C1 segment of cervical spinal cord (tissue), 14 donors: Measurements from ENCODE around the gene EFCAB8.

ENCODE experiments used
- DNase-seq, 14 donors: peaks; one replicate each; lab custom pipeline; 2025; lab: John Stamatoyannopoulos, UW

Gene EFCAB8

GRCh38 chr20:32858701-32859372 is at the start of gene EFCAB8:
Gene EFCAB8 (plus strand): TSS chr20:32858923. CDS start chr20:32863793, 4,870 bp downstream.
- no peak for DNase-seq

- no peak for DNase-seq
Measured at GRCh38 chr20:32809907-32810306, 48.8 kb upstream of the EFCAB8 start.

GRCh38 chr20:32810941-32811340 is 47.8 kb upstream of the EFCAB8 start:
- no peak for DNase-seq

GRCh38 chr20:32811886-32812285 is 46.8 kb upstream of the EFCAB8 start:
- no peak for DNase-seq

GRCh38 chr20:32819992-32820697 is 38.6 kb upstream of the EFCAB8 start:
- DNase-seq, result peak in 5 of 14 donors; percentile 26 to 87 (median 78)

- DNase-seq, result peak in 3 of 14 donors; percentile 34 to 36 (median 34)
Measured at GRCh38 chr20:32820698-32821377, 37.9 kb upstream of the EFCAB8 start.

- DNase-seq, result no peak
Measured at GRCh38 chr20:32822225-32822624, 36.5 kb upstream of the EFCAB8 start.

- DNase-seq, result no peak
Measured at GRCh38 chr20:32823078-32823477, 35.6 kb upstream of the EFCAB8 start.

- DNase-seq, result no peak
Measured at GRCh38 chr20:32823737-32824588, 34.8 kb upstream of the EFCAB8 start.

- DNase-seq, result no peak
Measured at GRCh38 chr20:32828029-32828680, 30.6 kb upstream of the EFCAB8 start.

- DNase-seq, result peak in 1 of 14 donors; percentile 17
Measured at GRCh38 chr20:32829311-32830005, 29.3 kb upstream of the EFCAB8 start.

- DNase-seq, result peak in 2 of 14 donors; percentile 4 to 6
Measured at GRCh38 chr20:32830437-32830836, 28.3 kb upstream of the EFCAB8 start.

GRCh38 chr20:32831982-32832381 is 26.7 kb upstream of the EFCAB8 start:
- no peak for DNase-seq

- no peak for DNase-seq
Measured at GRCh38 chr20:32832664-32833063, 26.1 kb upstream of the EFCAB8 start.

- DNase-seq, result no peak
Measured at GRCh38 chr20:32834972-32835371, 23.8 kb upstream of the EFCAB8 start.

- no peak for DNase-seq
Measured at GRCh38 chr20:32837157-32837556, 21.6 kb upstream of the EFCAB8 start.

- peak in 1 of 14 donors; percentile 73 for DNase-seq
Measured at GRCh38 chr20:32839227-32839981, 19.3 kb upstream of the EFCAB8 start.

- DNase-seq, result peak in 1 of 14 donors; percentile 58
Measured at GRCh38 chr20:32839982-32840285, 18.8 kb upstream of the EFCAB8 start.

- no peak for DNase-seq
Measured at GRCh38 chr20:32841174-32841573, 17.5 kb upstream of the EFCAB8 start.

GRCh38 chr20:32841632-32842031 is 17.1 kb upstream of the EFCAB8 start:
- no peak for DNase-seq
